GM12874 (cell line): ENCODE results near the gene LCTL.

Experiments used
- CTCF ChIP-seq: IDR thresholded peaks from 2 replicates; pipeline ENCODE4 v1.5.1; 2011; ENCODE audit warnings: low read depth, mild to moderate bottlenecking, control low read depth, low read length, moderate library complexity; ENCODE audit not compliant: insufficient read depth

Gene LCTL

DNA sequence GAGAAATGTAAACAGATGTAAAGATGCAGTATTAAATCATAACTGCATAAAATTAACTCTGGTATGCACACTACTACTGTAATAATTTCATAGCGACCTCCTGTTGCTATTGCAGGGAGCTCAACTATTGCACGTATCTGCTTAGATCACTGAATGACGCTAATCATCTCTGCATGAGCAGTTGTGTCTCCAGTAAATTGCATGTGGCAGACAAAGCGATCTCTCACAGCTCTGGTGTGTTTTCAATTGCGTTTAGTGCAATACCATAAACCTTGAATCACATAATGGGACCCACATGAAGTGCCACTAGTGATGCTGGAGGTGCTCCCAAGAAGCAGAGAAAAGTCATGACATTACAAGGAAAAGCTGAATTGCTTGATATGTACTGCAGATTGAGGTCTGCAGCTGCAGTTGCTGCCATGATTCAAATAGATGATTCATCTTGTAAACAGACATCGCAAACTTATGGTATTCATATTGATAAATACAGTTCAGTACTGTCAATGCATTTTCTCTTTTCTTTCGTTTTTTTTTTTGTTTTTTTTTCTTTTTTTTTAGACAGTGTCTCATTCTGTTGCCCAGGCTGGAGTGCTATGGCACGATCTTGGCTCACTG, 30.2 kb upstream of the LCTL start:
- no peak for TF ChIP-seq CTCF

DNA sequence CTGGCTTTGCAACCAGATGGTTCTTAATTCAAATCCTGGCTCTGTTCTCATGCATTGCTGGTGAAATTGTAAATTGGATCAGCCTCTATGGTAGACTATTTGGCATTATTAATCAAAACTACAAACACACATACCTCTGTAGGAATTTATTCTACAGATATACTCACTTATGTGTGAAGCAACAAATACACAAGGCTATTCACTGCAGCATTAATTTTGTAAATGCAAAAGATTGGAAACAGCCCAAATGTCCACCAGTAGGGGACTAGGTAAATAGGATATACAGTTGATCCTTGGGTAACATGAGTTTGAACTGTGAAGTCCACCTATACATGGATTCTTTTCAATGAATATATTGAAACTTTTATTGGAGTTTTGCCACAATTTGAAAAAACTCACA, 29.5 kb upstream of the LCTL start:
- TF ChIP-seq CTCF = no peak

- TF ChIP-seq CTCF = no peak
These were observed 29.0 kb upstream of the LCTL start for GRCh38 chr15:66594836-66595235.

DNA sequence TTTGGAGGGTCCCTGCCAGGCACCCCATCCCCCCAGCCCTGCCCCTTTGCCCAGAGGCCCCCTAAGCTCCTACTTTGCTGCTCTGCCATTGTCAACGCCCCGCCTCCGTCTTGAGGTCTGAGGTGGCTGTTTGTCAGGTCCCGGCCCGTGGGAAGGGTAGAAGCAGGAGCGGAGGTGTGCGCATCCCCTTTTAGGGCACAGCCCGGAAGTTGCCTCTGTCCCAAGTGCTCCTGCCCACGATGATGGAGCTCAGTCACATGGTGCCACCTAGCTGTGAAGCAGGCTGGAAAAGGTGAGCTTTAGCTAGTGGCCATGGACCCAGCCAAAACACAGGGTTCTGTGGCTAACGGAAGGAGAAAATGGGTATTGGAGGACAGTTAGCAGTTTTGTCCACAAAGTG, 28.5 kb upstream of the LCTL start:
- no peak for TF ChIP-seq CTCF

DNA sequence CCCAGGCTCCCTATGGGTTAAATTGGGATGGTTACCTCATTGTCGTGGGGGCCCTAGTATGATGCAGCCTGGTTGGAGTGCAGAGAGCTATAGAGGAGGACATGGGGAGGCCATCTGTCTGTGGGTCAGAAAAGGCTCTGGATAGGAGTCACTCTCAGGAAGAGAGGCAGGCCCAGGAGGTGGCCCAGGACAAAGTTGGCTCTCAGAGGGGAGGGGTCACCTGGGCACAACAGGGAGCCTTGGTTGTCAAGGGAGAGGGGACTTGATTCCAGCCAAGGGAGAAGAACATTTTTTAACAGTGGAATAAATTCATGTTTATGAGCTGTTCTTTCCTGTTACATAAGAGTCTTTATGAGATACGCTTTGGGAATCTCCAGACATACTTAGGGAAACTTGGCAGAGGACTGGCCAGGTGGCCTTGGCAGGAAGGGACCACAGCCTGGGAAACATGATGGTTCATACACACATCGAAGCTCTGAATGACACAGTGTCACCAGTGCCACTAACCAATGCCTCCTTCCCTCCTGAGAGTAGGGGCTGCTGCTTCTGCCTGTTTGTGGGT, 27.5 kb upstream of the LCTL start:
- TF ChIP-seq CTCF = no peak

GRCh38 chr15:66592505-66593218, 26.9 kb upstream of the LCTL start:
- TF ChIP-seq CTCF = no peak

GRCh38 chr15:66591322-66591862, 25.6 kb upstream of the LCTL start:
- TF ChIP-seq CTCF = no peak
